Smooth muscle cell (in vitro differentiated cells): ENCODE data around the gene NFX1. TPM values are rescaled to one million over a fixed set of nuclear protein-coding genes. Genes with fewer than 3 reads are reported as not detected.

Experiments used
- DNase-seq: peaks from one replicate; lab custom pipeline; 2025; ENCODE audit not compliant: unreplicated experiment; lab: John Stamatoyannopoulos, UW
- H2AFZ ChIP-seq: fragments of 200-600 bp; sonication (generic); 2 replicates; pipeline ENCODE4 v1.6.0; 2016; ENCODE audit warnings: antibody characterized with exemption, low read depth, mild to moderate bottlenecking
- H3F3A ChIP-seq: fragments of 200-600 bp; sonication (generic); 2 replicates; pipeline ENCODE4 v1.6.0; 2017; ENCODE audit warnings: antibody characterized with exemption, low read depth
- H3K27ac ChIP-seq: fragments of 200-600 bp; sonication (generic); 2 replicates; pipeline ENCODE4 v1.5.1; 2016; ENCODE audit warnings: low read depth, mild to moderate bottlenecking
- H3K27me3 ChIP-seq: fragments of 200-600 bp; sonication (generic); 2 replicates; pipeline ENCODE4 v1.6.1; 2016; ENCODE audit warnings: low read depth, mild to moderate bottlenecking
- H3K36me3 ChIP-seq: fragments of 200-600 bp; sonication (generic); 2 replicates; pipeline ENCODE4 v1.5.1; 2016; ENCODE audit warnings: low read depth
- H3K4me1 ChIP-seq: fragments of 200-600 bp; sonication (generic); 2 replicates; pipeline ENCODE4 v1.5.1; 2016; ENCODE audit warnings: low read depth
- H3K4me2 ChIP-seq: fragments of 200-600 bp; sonication (generic); 2 replicates; pipeline ENCODE4 v1.6.0; 2016; ENCODE audit warnings: mild to moderate bottlenecking
- H3K4me3 ChIP-seq: fragments of 200-600 bp; sonication (generic); 2 replicates; pipeline ENCODE4 v1.5.1; 2016; ENCODE audit warnings: mild to moderate bottlenecking
- H3K79me2 ChIP-seq: fragments of 200-600 bp; sonication (generic); 2 replicates; pipeline ENCODE4 v1.6.0; 2016; ENCODE audit warnings: low read depth, mild to moderate bottlenecking
- H3K9ac ChIP-seq: fragments of 200-600 bp; sonication (generic); 2 replicates; pipeline ENCODE4 v1.6.0; 2016; ENCODE audit warnings: low read depth
- H3K9me3 ChIP-seq: fragments of 200-600 bp; sonication (generic); replicated peaks from 2 replicates; pipeline ENCODE4 v1.5.1; 2016; ENCODE audit warnings: low read depth
- H4K20me1 ChIP-seq: fragments of 200-600 bp; sonication (generic); 2 replicates; pipeline ENCODE4 v1.6.0; 2016; ENCODE audit warnings: low read depth
- WGBS: methylation state at CpG from one replicate; pipeline ENCODE4 v1.1.7; 2016; ENCODE audit warnings: low lambda C conversion rate; 5-methylcytosine and 5-hydroxymethylcytosine counted together
- polyA plus RNA-seq: library from polyadenylated mRNA; unstranded; fragments of >200 nt; fragmentation: Nextera tagmentation; extraction: Ambion mirVana; gene quantifications from 2 replicates; pipeline ENCODE4 v1.2.1, GENCODE V29; 2016
- total RNA-seq: library from RNA; depleted of rRNA; stranded (reverse); fragments of >200 nt; gene quantifications from 2 replicates; pipeline ENCODE4 v1.2.3, GENCODE V29; 2014
- TF ChIP-seq, protein P1 (sequence below): fragments of 200-600 bp; sonication (generic); IDR thresholded peaks from 2 replicates; pipeline ENCODE4 v1.5.1; 2017; ENCODE audit warnings: borderline replicate concordance, mild to moderate bottlenecking, antibody characterized with exemption; ENCODE audit not compliant: insufficient read depth, poor library complexity, severe bottlenecking

The NFX1 gene
- total and polyA plus RNA-seq, 2 experiments from 2014 or later = 19.3 to 22.8 TPM

- no peaks in the 10 kb centered on the region for H3F3A ChIP-seq
- peak overlapping the region; percentile 56 for H3K27ac ChIP-seq
- no peaks in the 10 kb centered on the region for H3K9me3 ChIP-seq
- no peak overlapping the region for H3K4me2 ChIP-seq
- WGBS = 78% methylated on average over 1 of the region's 1 CpG
- H3K36me3 ChIP-seq = peaks cover 42% of the 10 kb centered on the region
- peaks cover 8% of the 10 kb centered on the region for H4K20me1 ChIP-seq
- TF ChIP-seq, protein P1, sequence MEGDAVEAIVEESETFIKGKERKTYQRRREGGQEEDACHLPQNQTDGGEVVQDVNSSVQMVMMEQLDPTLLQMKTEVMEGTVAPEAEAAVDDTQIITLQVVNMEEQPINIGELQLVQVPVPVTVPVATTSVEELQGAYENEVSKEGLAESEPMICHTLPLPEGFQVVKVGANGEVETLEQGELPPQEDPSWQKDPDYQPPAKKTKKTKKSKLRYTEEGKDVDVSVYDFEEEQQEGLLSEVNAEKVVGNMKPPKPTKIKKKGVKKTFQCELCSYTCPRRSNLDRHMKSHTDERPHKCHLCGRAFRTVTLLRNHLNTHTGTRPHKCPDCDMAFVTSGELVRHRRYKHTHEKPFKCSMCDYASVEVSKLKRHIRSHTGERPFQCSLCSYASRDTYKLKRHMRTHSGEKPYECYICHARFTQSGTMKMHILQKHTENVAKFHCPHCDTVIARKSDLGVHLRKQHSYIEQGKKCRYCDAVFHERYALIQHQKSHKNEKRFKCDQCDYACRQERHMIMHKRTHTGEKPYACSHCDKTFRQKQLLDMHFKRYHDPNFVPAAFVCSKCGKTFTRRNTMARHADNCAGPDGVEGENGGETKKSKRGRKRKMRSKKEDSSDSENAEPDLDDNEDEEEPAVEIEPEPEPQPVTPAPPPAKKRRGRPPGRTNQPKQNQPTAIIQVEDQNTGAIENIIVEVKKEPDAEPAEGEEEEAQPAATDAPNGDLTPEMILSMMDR = no peak
- peaks cover 9% of the 10 kb centered on the region for H3K79me2 ChIP-seq
- no peak overlapping the region for H3K9ac ChIP-seq
- H3K4me1 ChIP-seq = no peaks in the 10 kb centered on the region
- DNase-seq = no peak
- H2AFZ ChIP-seq = no peak overlapping the region
- H3K4me3 ChIP-seq = no peak overlapping the region
- no peaks in the 10 kb centered on the region for H3K27me3 ChIP-seq
Measured at GRCh38 chr9:33307067-33307466, 16.8 kb downstream of the NFX1 start.

- WGBS = 90% methylated on average over 1 of the region's 1 CpG
- H4K20me1 ChIP-seq = peaks cover 8% of the 10 kb centered on the region
- TF ChIP-seq, protein P1 = no peak
- peaks cover 9% of the 10 kb centered on the region for H3K79me2 ChIP-seq
- H3K27ac ChIP-seq = no peak overlapping the region
- no peak overlapping the region for H3K4me3 ChIP-seq
- H3K9ac ChIP-seq = no peak overlapping the region
- H3K27me3 ChIP-seq = no peaks in the 10 kb centered on the region
- no peak for DNase-seq
- H3K36me3 ChIP-seq = peaks cover 53% of the 10 kb centered on the region
- no peaks in the 10 kb centered on the region for H3K9me3 ChIP-seq
- H3F3A ChIP-seq = no peaks in the 10 kb centered on the region
- no peaks in the 10 kb centered on the region for H3K4me1 ChIP-seq
- no peak overlapping the region for H2AFZ ChIP-seq
- H3K4me2 ChIP-seq = no peak overlapping the region
Measured at GRCh38 chr9:33309903-33310302, 19.6 kb downstream of the NFX1 start.

GRCh38 chr9:33310748-33311147 is 20.4 kb downstream of the NFX1 start:
- TF ChIP-seq, protein P1 = no peak
- Histone ChIP-seq H2AFZ (no peak overlapping the region), H3F3A (no peaks in the 10 kb centered on the region), H3K27ac (no peak overlapping the region), H3K4me1 (no peaks in the 10 kb centered on the region), H3K79me2 (peaks cover 8% of the 10 kb centered on the region), H3K27me3 (no peaks in the 10 kb centered on the region), H3K36me3 (peaks cover 50% of the 10 kb centered on the region), H3K4me2 (no peak overlapping the region), H4K20me1 (peaks cover 8% of the 10 kb centered on the region), H3K4me3 (no peak overlapping the region), H3K9ac (no peak overlapping the region), H3K9me3 (no peaks in the 10 kb centered on the region)
- DNase-seq = no peak
- 94% methylated on average over 2 of the region's 2 CpGs for WGBS

DNA sequence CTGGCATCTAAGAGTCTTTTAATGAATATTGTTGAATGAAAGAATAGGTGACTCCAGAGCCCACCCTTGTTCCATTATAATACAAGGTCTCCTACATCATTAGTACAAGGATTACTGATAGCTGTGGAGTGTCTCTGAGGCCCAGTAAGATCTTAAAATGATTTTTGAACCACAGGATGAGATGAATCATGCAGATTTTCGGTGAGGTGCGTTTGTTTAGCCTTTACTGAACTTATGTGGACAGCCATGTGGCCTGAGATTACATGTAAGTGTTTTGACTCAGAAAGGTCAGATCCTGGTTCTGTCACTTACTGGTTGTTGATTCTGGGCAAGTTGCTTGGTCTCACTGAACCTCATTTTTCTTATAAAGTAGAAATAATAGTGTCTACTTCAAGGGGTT is 21.6 kb downstream of the NFX1 start:
- no peak for DNase-seq
- Histone ChIP-seq H3K9ac (no peak overlapping the region), H3K36me3 (peaks cover 56% of the 10 kb centered on the region)

More for the DNA sequence above, 21.6 kb downstream of the NFX1 start:
- H3K79me2 ChIP-seq = no peaks in the 10 kb centered on the region
- no peak overlapping the region for H2AFZ ChIP-seq
- H3K4me1 ChIP-seq = no peaks in the 10 kb centered on the region
- peaks cover 8% of the 10 kb centered on the region for H4K20me1 ChIP-seq
- WGBS = 95% methylated on average over 2 of the region's 2 CpGs
- no peaks in the 10 kb centered on the region for H3K9me3 ChIP-seq
- H3K27me3 ChIP-seq = no peaks in the 10 kb centered on the region
- H3K4me2 ChIP-seq = no peak overlapping the region
- H3K4me3 ChIP-seq = no peak overlapping the region
- TF ChIP-seq, protein P1 = no peak
- no peak overlapping the region for H3K27ac ChIP-seq
- H3F3A ChIP-seq = no peaks in the 10 kb centered on the region
